T-helper 1 cell treated with Interleukin-12 subunit alpha and Interleukin-12 subunit beta and Interleukin-4 antibody, amounts not matched to agents 30 ng/mL and 1 ng/mL, for 36 hours (primary cell): ENCODE measurements around the gene FABP2. TPM values are rescaled to one million over a fixed set of nuclear protein-coding genes. Genes with fewer than 3 reads are reported as not detected.

Experiments used
- intact Hi-C: fragments of 100-400 bp; cut with micrococcal nuclease; formaldehyde crosslinking; loops from one replicate; pipeline ENCODE4 v1.15.1; 2024
- total RNA-seq: library from RNA; stranded (reverse); gene quantifications from 2 replicates; pipeline ENCODE4 v1.2.3, GENCODE V29; 2022

The FABP2 gene
- total RNA-seq, 1 donor from 2014 or later, result not detected

GRCh38 chr4:119271361-119272085 lies 50.4 kb downstream of the FABP2 start:
- intact Hi-C loops, result no loop called here

- intact Hi-C loops, result no loop called here
These were observed 53.5 kb downstream of the FABP2 start for GRCh38 chr4:119268466-119268865.

Other genes starting within 250 kb of the FABP2 start
- not detected in 2 replicates for gene MYOZ2, start 186.3 kb downstream of the FABP2 start, total RNA-seq
- gene USP53, start 109.4 kb downstream of the FABP2 start, total RNA-seq, result 5.6 and 5.9 TPM in 2 replicates